Measurements from ENCODE around the gene VASP. TPM values are rescaled to one million over a fixed set of nuclear protein-coding genes. Genes with fewer than 3 reads are reported as not detected.

VASP gene
- total RNA-seq, 1 donor from 2014 or later: 155 TPM

GRCh38 chr19:45464274-45464673 is 43.0 kb upstream of the VASP start:
- no peaks in the 10 kb centered on the region for H3K9me3 ChIP-seq
- intact Hi-C loops (cut with DNase I): no loop called here
- no peak overlapping the region for H3K4me3 ChIP-seq
- H3K27me3 ChIP-seq: no peaks in the 10 kb centered on the region
- no peak overlapping the region for H3K27ac ChIP-seq
- no peak for TF ChIP-seq CTCF (IDR thresholded peaks at IDR 0.05)
- H3K4me1 ChIP-seq: peaks cover 16% of the 10 kb centered on the region
- H3K36me3 ChIP-seq: no peaks in the 10 kb centered on the region
- ATAC-seq (no peak), DNase-seq (no peak)

GRCh38 chr19:45464852-45465441 is 42.3 kb upstream of the VASP start:
- no peak for ATAC-seq
- Histone ChIP-seq H3K4me3 (no peak overlapping the region), H3K27ac (no peak overlapping the region), H3K9me3 (no peaks in the 10 kb centered on the region), H3K27me3 (no peaks in the 10 kb centered on the region), H3K4me1 (peaks cover 20% of the 10 kb centered on the region), H3K36me3 (no peaks in the 10 kb centered on the region)
- no peak for TF ChIP-seq CTCF (IDR thresholded peaks at IDR 0.05)
- no peak for DNase-seq
- intact Hi-C loops (cut with DNase I): no loop called here

GRCh38 chr19:45467115-45467455 is 40.2 kb upstream of the VASP start:
- Histone ChIP-seq H3K27ac (peak overlapping the region; percentile 99), H3K4me1 (peaks cover 24% of the 10 kb centered on the region), H3K36me3 (no peaks in the 10 kb centered on the region), H3K9me3 (no peaks in the 10 kb centered on the region), H3K4me3 (peak overlapping the region; percentile 81), H3K27me3 (no peaks in the 10 kb centered on the region)
- DNase-seq (no peak), ATAC-seq (no peak)
- TF ChIP-seq CTCF (IDR thresholded peaks at IDR 0.05): no peak
- intact Hi-C loops (cut with DNase I): no loop called here

DNA sequence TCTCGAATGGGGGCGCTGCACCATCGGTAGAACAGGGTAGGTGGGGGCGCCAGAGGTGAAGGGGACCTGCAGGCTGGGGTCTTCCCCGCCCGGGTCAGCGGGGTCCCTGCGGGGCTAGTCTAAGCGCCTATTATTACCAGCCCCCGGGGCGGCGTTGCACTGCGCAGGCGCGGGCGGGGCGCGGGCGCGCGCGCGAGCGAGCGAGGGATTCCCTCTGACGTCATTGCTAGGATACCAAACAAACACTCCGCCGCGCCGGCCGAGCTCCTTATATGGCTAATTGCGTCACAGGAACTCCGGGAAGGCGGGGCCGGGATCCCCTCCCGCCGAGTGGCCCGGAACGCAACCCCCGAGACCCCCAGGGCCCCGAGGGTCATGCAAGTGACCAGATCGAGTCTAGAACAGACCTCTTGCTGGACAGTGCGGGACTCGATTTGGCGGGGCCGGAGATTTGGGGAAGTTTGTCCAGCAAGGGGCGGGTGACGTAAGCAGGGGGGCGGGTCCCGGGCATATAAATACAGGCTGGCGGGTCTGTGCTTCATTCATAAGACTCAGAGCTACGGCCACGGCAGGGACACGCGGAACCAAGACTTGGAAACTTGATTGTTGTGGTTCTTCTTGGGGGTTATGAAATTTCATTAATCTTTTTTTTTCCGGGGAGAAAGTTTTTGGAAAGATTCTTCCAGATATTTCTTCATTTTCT is 39.7 kb upstream of the VASP start, which contains the start of gene FOSB:
Gene FOSB (plus strand): TSS at position 541 of the 703 bp plus-strand sequence. CDS start 591 bp downstream, outside the sequence.
- H3K27ac ChIP-seq: peak within 1 kb of the TSS; percentile 99
- peak within 1 kb of the TSS; percentile 81 for H3K4me3 ChIP-seq
- intact Hi-C loops (cut with DNase I): no loop called here
- peak; percentile 96 for DNase-seq
- H3K27me3 ChIP-seq: no peaks in the 10 kb centered on the region
- ATAC-seq: peak; percentile 57
- H3K4me1 ChIP-seq: peaks cover 28% of the 10 kb centered on the region
- H3K36me3 ChIP-seq: no peaks in the 10 kb centered on the region
- H3K9me3 ChIP-seq: no peaks in the 10 kb centered on the region
- no peak for TF ChIP-seq CTCF (IDR thresholded peaks at IDR 0.05)

DNA sequence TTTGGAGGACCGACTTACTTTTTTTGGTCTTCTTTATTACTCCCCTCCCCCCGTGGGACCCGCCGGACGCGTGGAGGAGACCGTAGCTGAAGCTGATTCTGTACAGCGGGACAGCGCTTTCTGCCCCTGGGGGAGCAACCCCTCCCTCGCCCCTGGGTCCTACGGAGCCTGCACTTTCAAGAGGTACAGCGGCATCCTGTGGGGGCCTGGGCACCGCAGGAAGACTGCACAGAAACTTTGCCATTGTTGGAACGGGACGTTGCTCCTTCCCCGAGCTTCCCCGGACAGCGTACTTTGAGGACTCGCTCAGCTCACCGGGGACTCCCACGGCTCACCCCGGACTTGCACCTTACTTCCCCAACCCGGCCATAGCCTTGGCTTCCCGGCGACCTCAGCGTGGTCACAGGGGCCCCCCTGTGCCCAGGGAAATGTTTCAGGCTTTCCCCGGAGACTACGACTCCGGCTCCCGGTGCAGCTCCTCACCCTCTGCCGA is 39.1 kb upstream of the VASP start:
- TF ChIP-seq CTCF (IDR thresholded peaks at IDR 0.05): no peak
- H3K4me1 ChIP-seq: peaks cover 28% of the 10 kb centered on the region

More for the DNA sequence above, 39.1 kb upstream of the VASP start:
- Histone ChIP-seq H3K36me3 (no peaks in the 10 kb centered on the region), H3K27ac (peak overlapping the region; percentile 99), H3K27me3 (peaks cover under 1% of the 10 kb centered on the region), H3K9me3 (no peaks in the 10 kb centered on the region), H3K4me3 (peak overlapping the region; percentile 81)
- intact Hi-C loops (cut with DNase I): no loop called here
- no peak for ATAC-seq
- peak; percentile 68 for DNase-seq

All from upper lobe of right lung (tissue), 1 donor.